Measurements from ENCODE around the gene CLDN18. TPM values are rescaled to one million over a fixed set of nuclear protein-coding genes. Genes with fewer than 3 reads are reported as not detected.
A peak's percentile ranks its signal among the peaks of the same experiment; 100 is the strongest.

The CLDN18 gene
- total RNA-seq, 1 donor from 2014 or later: 19.5 TPM

GRCh38 chr3:138049157-138049919 is 39.4 kb downstream of the CLDN18 start:
- DNase-seq (ENCODE audit: low spot score, unreplicated experiment): no peak
- H3K9me3 Mint-ChIP-seq (ENCODE audit: low read depth): no peaks in the 10 kb centered on the region
- H3K27me3 Mint-ChIP-seq: no peaks in the 10 kb centered on the region
- no peak overlapping the region for H3K4me3 Mint-ChIP-seq (ENCODE audit: low read depth)
- no peak for TF ChIP-seq CTCF (IDR thresholded peaks at IDR 0.05; ENCODE audit: unreplicated experiment)
- peak overlapping the region; percentile 79 for H3K27ac Mint-ChIP-seq
- peaks cover 19% of the 10 kb centered on the region for H3K36me3 Mint-ChIP-seq (ENCODE audit: insufficient read depth)
- peaks cover 1% of the 10 kb centered on the region for H3K4me1 Mint-ChIP-seq (ENCODE audit: low read depth)

- no peaks in the 10 kb centered on the region for H3K27me3 Mint-ChIP-seq
- peaks cover 1% of the 10 kb centered on the region for H3K4me1 Mint-ChIP-seq (ENCODE audit: low read depth)
- DNase-seq (ENCODE audit: low spot score, unreplicated experiment): peak; percentile 44
- peak; percentile 83 for TF ChIP-seq CTCF (IDR thresholded peaks at IDR 0.05; ENCODE audit: unreplicated experiment)
- H3K27ac Mint-ChIP-seq: no peak overlapping the region
- H3K36me3 Mint-ChIP-seq (ENCODE audit: insufficient read depth): peaks cover 11% of the 10 kb centered on the region
- no peak overlapping the region for H3K4me3 Mint-ChIP-seq (ENCODE audit: low read depth)
- no peaks in the 10 kb centered on the region for H3K9me3 Mint-ChIP-seq (ENCODE audit: low read depth)
These were observed 42.2 kb downstream of the CLDN18 start for GRCh38 chr3:138051947-138052802.

GRCh38 chr3:138054057-138054456 is 44.1 kb downstream of the CLDN18 start:
- Mint-ChIP-seq H3K9me3 (ENCODE audit: low read depth) (no peaks in the 10 kb centered on the region), H3K4me1 (ENCODE audit: low read depth) (peaks cover 1% of the 10 kb centered on the region), H3K36me3 (ENCODE audit: insufficient read depth) (peaks cover 9% of the 10 kb centered on the region), H3K4me3 (ENCODE audit: low read depth) (no peak overlapping the region), H3K27ac (no peak overlapping the region), H3K27me3 (no peaks in the 10 kb centered on the region)
- TF ChIP-seq CTCF (IDR thresholded peaks at IDR 0.05; ENCODE audit: unreplicated experiment): no peak
- no peak for DNase-seq (ENCODE audit: low spot score, unreplicated experiment)

GRCh38 chr3:138057384-138057783 is 47.4 kb downstream of the CLDN18 start:
- no peaks in the 10 kb centered on the region for H3K4me1 Mint-ChIP-seq (ENCODE audit: low read depth)
- H3K27me3 Mint-ChIP-seq: no peaks in the 10 kb centered on the region
- no peak for TF ChIP-seq CTCF (IDR thresholded peaks at IDR 0.05; ENCODE audit: unreplicated experiment)
- peaks cover 9% of the 10 kb centered on the region for H3K36me3 Mint-ChIP-seq (ENCODE audit: insufficient read depth)
- no peak overlapping the region for H3K27ac Mint-ChIP-seq
- H3K4me3 Mint-ChIP-seq (ENCODE audit: low read depth): no peak overlapping the region
- H3K9me3 Mint-ChIP-seq (ENCODE audit: low read depth): no peaks in the 10 kb centered on the region
- DNase-seq (ENCODE audit: low spot score, unreplicated experiment): no peak

GRCh38 chr3:138059261-138059660 is 49.3 kb downstream of the CLDN18 start:
- no peak overlapping the region for H3K27ac Mint-ChIP-seq
- no peaks in the 10 kb centered on the region for H3K4me1 Mint-ChIP-seq (ENCODE audit: low read depth)
- no peak for DNase-seq (ENCODE audit: low spot score, unreplicated experiment)
- H3K27me3 Mint-ChIP-seq: no peaks in the 10 kb centered on the region
- no peak for TF ChIP-seq CTCF (IDR thresholded peaks at IDR 0.05; ENCODE audit: unreplicated experiment)
- peaks cover 18% of the 10 kb centered on the region for H3K36me3 Mint-ChIP-seq (ENCODE audit: insufficient read depth)
- H3K9me3 Mint-ChIP-seq (ENCODE audit: low read depth): no peaks in the 10 kb centered on the region
- H3K4me3 Mint-ChIP-seq (ENCODE audit: low read depth): no peak overlapping the region
